DMS53 treated with DMSO at 0.1 percent for 48 hours (cell line): ENCODE results near the gene COX7B.
"Not testable (repeated sequence)": the region's sequence is repeated elsewhere in the genome, so short reads cannot be mapped to it uniquely, and the experiment has no call there.

Experiments
- DNase-seq: peaks from one replicate; lab custom pipeline; 2025; ENCODE audit not compliant: unreplicated experiment; lab: John Stamatoyannopoulos, UW

The COX7B gene

DNA sequence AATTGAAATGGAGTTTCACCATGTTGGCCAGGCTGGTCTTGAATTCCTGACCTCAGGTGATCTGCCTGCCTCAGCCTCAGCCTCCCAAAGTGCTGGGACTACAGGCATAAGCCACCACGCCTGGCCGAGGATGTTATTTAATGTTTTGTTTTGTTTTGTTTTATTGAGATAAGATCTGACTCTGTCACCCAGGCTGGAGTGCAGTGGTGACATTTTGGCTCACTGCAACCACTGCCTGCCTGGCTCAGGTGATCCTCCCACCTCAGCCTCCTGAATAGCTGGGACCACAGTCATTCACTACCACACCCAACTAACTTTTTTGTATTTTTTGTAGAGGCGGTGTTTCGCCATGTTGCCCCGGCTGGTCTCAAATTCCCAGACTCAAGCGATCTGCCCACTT lies 45.8 kb downstream of the COX7B start:
- DNase-seq, result not testable (repeated sequence)

DNA sequence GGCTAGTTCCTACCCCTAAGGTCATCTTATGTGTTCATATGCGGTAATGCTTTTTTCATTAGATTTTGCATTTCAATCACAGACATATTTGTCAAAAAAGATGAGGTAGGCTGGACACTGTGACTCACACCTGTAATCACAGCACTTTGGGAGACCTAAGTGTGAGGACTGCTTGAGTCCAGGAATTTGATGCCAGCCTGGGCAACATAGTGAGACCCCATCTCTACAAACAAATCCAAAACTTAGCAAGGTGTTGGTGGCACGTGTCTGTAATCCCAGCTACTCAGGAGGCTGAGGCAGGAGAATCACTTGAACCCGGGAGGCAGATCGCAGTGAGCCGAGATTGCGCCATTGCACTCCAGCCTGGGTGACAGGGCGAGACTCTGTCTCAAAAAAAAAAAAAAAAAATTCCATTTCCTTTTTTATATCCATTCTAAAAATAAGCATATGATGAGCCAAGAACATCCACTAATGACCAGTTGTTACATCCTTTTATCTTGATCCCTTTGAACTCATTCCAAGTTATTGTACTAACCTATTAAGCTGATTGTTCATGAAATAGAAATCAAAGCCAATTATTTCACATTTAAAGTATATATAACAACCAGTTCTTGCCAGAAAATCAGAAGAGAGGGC lies 46.8 kb downstream of the COX7B start:
- no peak for DNase-seq

- DNase-seq, result no peak
Observed at GRCh38 chrX:77946571-77946970, 47.3 kb downstream of the COX7B start.

- DNase-seq, result no peak
Observed at GRCh38 chrX:77949840-77950239, 50.6 kb downstream of the COX7B start.

GRCh38 chrX:77952173-77952572 lies 52.9 kb downstream of the COX7B start:
- no peak for DNase-seq

DNA sequence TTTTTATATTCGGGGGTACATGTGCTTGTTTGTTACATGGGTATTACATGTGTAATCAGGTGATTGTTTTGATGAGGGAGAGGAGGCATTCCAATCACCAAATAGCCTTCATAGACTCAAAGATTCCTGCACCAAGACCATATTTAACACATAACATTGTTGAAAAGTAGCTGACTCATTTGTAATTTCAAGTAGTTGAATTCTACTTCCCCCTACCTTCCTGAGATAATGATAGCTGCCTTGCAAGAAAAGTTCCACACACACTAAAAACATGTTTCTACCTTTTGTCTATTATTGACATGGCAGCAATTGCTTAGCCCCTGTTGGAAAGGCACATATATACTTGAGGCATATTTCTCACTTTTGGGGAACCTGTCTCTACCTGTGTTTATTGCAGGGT lies 54.0 kb downstream of the COX7B start:
- DNase-seq, result no peak

DNA sequence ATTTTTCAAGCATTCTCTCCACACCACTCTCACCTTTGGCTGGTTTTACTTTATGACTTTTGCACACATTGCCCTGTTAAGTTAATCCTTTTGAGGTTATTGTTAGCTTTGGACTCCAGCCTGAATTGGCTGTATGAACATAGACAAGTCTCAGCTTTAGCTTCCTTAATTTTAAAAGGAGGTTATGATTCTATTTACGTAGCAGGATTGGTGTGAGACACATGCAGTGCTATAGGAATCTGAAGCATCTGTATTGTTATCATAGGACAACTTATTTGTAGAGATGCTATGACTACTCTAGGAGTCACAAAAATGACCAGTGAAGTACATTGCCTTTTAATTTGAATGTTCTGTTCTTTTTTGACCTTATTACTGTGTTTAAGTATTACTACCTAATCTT lies 54.4 kb downstream of the COX7B start:
- DNase-seq, result no peak
